Vagina (tissue), 2 donors: ENCODE data around the gene TBC1D16. TPM values are rescaled to one million over a fixed set of nuclear protein-coding genes. Genes with fewer than 3 reads are reported as not detected.

Experiments
- DNase-seq, 2 donors: peaks; one replicate each; pipeline ENCODE4 v3.0.0-alpha.2; 2017; ENCODE audit errors: extremely low spot score in 2 of 2
- H3K27ac ChIP-seq: fragments of 200-600 bp; sonication (generic); one replicate; pipeline ENCODE4 v1.5.1; 2019
- H3K27me3 ChIP-seq: fragments of 200-600 bp; sonication (generic); one replicate; pipeline ENCODE4 v1.5.1; 2019
- H3K36me3 ChIP-seq, 2 donors: fragments of 200-600 bp; sonication (generic); one replicate each; pipeline ENCODE4 v1.5.1; 2017 to 2019
- H3K4me1 ChIP-seq: fragments of 200-600 bp; sonication (generic); one replicate; pipeline ENCODE4 v1.5.1; 2019
- H3K4me3 ChIP-seq, 2 donors: fragments of 200-600 bp; sonication (generic); 1 replicate in 1 of 2; 2 replicates in 1 of 2; pipeline ENCODE4 v1.5.1; 2016 to 2019
- H3K9me3 ChIP-seq: fragments of 200-600 bp; sonication (generic); one replicate; pipeline ENCODE4 v1.5.1; 2019
- POLR2A ChIP-seq, 2 donors: fragments of 450-650 bp; IDR thresholded peaks; one replicate each; pipeline ENCODE4 v1.6.1; 2017; ENCODE audit warnings: antibody characterized with exemption in 2 of 2, mild to moderate bottlenecking in 2 of 2, moderate library complexity in 2 of 2
- POLR2AphosphoS5 ChIP-seq, 2 donors: sonication (generic); formaldehyde crosslinking; IDR thresholded peaks; one replicate each; pipeline ENCODE4 v1.9.0; 2017; ENCODE audit warnings: antibody characterized with exemption in 2 of 2, mild to moderate bottlenecking in 2 of 2, low read depth in 1 of 2; ENCODE audit not compliant: insufficient read depth in 1 of 2
- intact Hi-C: fragments of 100-400 bp; cut with DNase I; formaldehyde crosslinking; loops from one replicate; pipeline ENCODE4 v1.15.1; 2023
- total RNA-seq: library from RNA; depleted of rRNA; stranded (reverse); fragments of >200 nt; gene quantifications from one replicate; pipeline ENCODE4 v1.2.3, GENCODE V29; 2016
- TF ChIP-seq, protein P1 (sequence below), 3 experiments: fragments of 450-650 bp in 2 of 3; fragments of 200-600 bp in 1 of 3; sonication (generic) in 1 of 3; IDR thresholded peaks; one replicate each; pipeline ENCODE4 v1.5.1; 2017 to 2019; ENCODE audit warnings: antibody characterized with exemption in 3 of 3, mild to moderate bottlenecking in 2 of 3, moderate library complexity in 2 of 3

Gene TBC1D16
- total RNA-seq, 1 donor from 2014 or later, result 18.2 TPM

DNA sequence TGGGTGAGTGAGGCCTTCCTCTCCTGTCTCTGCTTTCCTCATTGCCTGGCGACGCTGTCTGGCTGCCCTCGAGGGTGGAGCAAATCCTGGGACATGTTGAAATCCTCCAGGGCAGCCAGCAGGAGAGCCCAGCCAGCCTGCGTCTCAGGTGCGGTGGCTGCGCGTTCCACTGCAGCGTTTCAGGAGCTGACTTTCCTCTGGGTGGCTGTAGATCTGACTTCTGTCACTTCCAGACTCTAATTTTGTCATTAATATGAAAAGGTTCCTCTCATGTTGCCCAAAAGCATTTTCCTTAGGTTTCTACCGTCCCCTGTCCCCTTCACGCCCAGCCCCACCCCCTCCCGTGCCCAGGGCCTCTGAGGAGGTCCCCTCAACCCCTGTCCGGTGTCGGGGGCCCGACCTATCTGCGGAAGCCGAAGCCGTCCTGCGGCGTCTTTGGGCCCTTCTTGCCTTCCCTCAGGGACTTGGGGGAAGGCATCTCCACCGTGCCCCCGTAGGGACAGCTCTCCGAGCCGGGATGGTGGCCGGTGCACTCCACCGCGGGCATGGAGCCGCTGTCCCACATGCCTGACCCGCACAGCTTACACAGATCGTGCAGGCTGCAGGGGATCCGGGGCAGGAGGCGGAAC is 95.1 kb downstream of the TBC1D16 start:
- intact Hi-C loops, result no loop called here
- peaks cover 0 to 12% of the 10 kb centered on the region in 2 donors for H3K36me3 ChIP-seq

DNA sequence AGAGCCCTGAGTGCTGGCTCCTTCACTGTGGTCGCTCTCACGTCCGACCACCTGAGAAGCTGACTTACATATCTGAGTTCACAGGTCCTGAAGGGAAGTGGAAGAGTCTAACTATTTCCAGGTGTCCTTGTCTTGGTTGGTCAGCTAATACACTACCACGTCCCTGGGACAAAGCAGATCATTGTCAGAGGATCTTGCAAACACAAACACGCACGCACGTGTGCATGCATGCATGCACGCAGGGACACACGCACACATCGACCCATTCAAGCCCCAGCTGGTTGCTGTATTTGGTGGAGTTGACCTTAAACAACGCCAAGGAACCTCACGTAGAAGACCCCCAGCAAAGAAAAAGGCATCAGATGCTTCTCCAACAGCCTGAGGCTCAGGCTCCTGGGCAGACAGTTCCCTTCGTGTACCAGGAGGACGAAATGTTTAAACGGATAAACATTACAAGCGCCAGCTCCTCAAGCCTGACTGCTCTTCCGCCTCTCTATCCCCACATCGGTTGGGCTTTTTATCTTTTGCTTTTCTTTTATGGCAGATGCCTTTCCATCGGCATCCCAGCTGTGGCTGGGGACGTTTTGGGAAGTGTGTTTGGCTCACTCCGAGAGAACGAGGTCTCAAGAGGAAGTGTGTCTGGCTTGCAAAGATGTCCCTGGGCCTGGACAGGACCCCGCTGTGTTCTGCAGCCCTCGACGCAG is 95.8 kb downstream of the TBC1D16 start:
- Histone ChIP-seq H3K36me3 (peaks cover 0 to 12% of the 10 kb centered on the region in 2 donors), H3K9me3 (no peaks in the 10 kb centered on the region), H3K4me1 (peaks cover 29% of the 10 kb centered on the region), H3K4me3 (no peak overlapping the region), H3K27me3 (no peaks in the 10 kb centered on the region), H3K27ac (no peak overlapping the region)
- TF ChIP-seq POLR2AphosphoS5 (IDR thresholded peaks at IDR 0.05; ENCODE audit: insufficient read depth in 1 of 2, low read depth in 1 of 2) (no peak), POLR2A (IDR thresholded peaks at IDR 0.05) (no peak)
- TF ChIP-seq, protein P1, sequence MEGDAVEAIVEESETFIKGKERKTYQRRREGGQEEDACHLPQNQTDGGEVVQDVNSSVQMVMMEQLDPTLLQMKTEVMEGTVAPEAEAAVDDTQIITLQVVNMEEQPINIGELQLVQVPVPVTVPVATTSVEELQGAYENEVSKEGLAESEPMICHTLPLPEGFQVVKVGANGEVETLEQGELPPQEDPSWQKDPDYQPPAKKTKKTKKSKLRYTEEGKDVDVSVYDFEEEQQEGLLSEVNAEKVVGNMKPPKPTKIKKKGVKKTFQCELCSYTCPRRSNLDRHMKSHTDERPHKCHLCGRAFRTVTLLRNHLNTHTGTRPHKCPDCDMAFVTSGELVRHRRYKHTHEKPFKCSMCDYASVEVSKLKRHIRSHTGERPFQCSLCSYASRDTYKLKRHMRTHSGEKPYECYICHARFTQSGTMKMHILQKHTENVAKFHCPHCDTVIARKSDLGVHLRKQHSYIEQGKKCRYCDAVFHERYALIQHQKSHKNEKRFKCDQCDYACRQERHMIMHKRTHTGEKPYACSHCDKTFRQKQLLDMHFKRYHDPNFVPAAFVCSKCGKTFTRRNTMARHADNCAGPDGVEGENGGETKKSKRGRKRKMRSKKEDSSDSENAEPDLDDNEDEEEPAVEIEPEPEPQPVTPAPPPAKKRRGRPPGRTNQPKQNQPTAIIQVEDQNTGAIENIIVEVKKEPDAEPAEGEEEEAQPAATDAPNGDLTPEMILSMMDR (IDR thresholded peaks at IDR 0.05), result no peak
- intact Hi-C loops, result no loop called here
- no peak for DNase-seq

More for the DNA sequence above, 95.1 kb downstream of the TBC1D16 start:
- no peak overlapping the region for H3K4me3 ChIP-seq
- no peak for TF ChIP-seq POLR2AphosphoS5 (IDR thresholded peaks at IDR 0.05; ENCODE audit: insufficient read depth in 1 of 2, low read depth in 1 of 2)
- TF ChIP-seq POLR2A (IDR thresholded peaks at IDR 0.05), result no peak
- TF ChIP-seq, protein P1 (IDR thresholded peaks at IDR 0.05), result no peak
- no peak for DNase-seq
- no peak overlapping the region for H3K27ac ChIP-seq
- no peaks in the 10 kb centered on the region for H3K27me3 ChIP-seq
- no peaks in the 10 kb centered on the region for H3K9me3 ChIP-seq
- peaks cover 29% of the 10 kb centered on the region for H3K4me1 ChIP-seq

DNA sequence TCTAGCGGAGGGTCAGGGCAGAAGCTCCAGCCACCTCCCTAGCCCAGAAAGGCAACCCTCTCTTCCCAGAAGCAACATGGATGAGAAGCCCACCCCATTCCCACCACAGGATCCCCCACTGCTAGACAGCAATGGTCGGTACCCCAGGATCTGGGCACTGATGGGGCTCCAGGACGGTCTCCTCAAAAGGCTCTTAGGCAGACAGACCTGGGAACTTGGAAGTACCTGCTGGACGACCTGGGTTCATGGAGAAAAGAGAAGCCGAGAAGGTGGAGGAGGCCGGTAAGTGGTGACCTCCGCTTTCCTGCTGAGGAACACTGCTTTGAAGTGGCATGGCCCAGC is 96.6 kb downstream of the TBC1D16 start:
- peaks cover 0 to 7% of the 10 kb centered on the region in 2 donors for H3K36me3 ChIP-seq
- H3K4me3 ChIP-seq, result no peak overlapping the region
- TF ChIP-seq, protein P1 (IDR thresholded peaks at IDR 0.05), result no peak
- TF ChIP-seq POLR2A (IDR thresholded peaks at IDR 0.05), result no peak
- TF ChIP-seq POLR2AphosphoS5 (IDR thresholded peaks at IDR 0.05; ENCODE audit: insufficient read depth in 1 of 2, low read depth in 1 of 2), result no peak
- H3K27me3 ChIP-seq, result no peaks in the 10 kb centered on the region
- intact Hi-C loops, result no loop called here
- H3K9me3 ChIP-seq, result no peaks in the 10 kb centered on the region
- H3K27ac ChIP-seq, result no peak overlapping the region
- no peak for DNase-seq
- H3K4me1 ChIP-seq, result peaks cover 32% of the 10 kb centered on the region

DNA sequence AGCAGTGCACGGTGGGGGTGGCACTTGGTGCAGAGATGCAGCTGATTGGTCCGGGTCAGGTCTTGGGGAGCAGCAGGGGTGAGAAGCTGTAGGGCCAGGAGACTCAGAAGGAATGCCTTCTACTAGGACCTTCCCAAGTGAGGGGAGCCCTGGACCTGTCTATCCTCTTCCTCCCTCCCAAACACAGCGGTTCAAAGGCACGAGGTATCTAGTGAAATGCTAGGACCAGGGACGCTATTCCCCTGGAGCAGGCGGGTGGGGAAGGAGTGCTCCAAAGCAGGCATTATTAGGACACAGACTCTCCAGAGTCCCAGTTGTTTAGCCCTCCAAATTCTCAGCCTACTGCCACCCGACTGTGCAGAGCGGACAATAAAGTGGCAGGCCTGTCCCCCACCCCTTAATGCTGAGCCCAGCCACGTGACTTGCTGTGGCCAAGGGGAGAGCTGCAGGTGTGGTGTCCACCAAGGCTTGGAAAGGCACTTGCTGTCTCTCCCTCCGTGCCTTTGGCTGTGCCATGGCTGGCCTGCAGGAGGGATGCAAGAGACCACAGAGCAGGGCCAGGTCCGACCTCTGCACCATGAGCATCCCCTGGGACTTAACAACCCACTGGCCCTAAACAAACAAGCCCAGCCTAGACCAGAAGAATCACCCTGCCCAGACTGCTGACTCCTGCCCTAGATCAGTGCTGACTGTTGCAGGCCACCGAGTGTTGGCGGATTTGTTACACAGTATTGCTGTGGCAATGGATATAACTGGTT is 97.2 kb downstream of the TBC1D16 start:
- H3K27ac ChIP-seq, result no peak overlapping the region
- peaks cover 37% of the 10 kb centered on the region for H3K4me1 ChIP-seq
- TF ChIP-seq POLR2A (IDR thresholded peaks at IDR 0.05) (no peak), POLR2AphosphoS5 (IDR thresholded peaks at IDR 0.05; ENCODE audit: insufficient read depth in 1 of 2, low read depth in 1 of 2) (no peak)
- TF ChIP-seq, protein P1 (IDR thresholded peaks at IDR 0.05), result no peak
- no peaks in the 10 kb centered on the region for H3K27me3 ChIP-seq
- intact Hi-C loops, result no loop called here
- no peaks in the 10 kb centered on the region for H3K9me3 ChIP-seq
- H3K4me3 ChIP-seq, result no peak overlapping the region
- no peak for DNase-seq
- H3K36me3 ChIP-seq, result peaks cover 0 to 4% of the 10 kb centered on the region in 2 donors
